SKM-1 treated with dmso at 0.1 percent for 144 hours (cell line): ENCODE data around the gene DRC1.

Experiments used
- DNase-seq: peaks from one replicate; lab custom pipeline; 2025; ENCODE audit not compliant: unreplicated experiment; lab: John Stamatoyannopoulos, UW

The DRC1 gene

GRCh38 chr2:26475832-26476501, 74.2 kb downstream of the DRC1 start:
- DNase-seq: no peak

GRCh38 chr2:26477126-26477910, 75.6 kb downstream of the DRC1 start:
- DNase-seq: no peak

GRCh38 chr2:26477911-26478253, 76.2 kb downstream of the DRC1 start, which contains the start of gene OTOF:
Gene OTOF, minus strand, starts transcription at chr2:26478124.
- DNase-seq: no peak

DNA sequence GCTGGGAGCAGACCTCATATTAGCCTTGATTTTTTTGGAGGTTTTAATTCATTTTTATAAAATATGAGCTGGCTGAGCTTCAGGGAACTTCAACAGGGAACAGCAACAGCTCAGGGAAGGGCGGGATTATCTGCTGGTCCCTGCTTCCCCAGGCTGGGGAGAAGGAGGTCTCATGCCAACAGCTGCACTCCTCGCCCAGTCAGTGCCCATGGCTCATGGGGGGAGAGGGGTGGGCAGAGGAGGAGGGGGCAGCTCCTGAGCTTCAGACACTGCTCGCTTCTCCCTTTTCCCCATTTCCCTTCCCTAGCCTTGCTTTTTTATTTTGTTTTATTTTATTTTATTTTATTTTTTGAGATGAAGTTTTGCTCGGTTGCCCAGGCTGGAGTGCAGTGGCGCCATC, 76.6 kb downstream of the DRC1 start:
- DNase-seq: no peak

DNA sequence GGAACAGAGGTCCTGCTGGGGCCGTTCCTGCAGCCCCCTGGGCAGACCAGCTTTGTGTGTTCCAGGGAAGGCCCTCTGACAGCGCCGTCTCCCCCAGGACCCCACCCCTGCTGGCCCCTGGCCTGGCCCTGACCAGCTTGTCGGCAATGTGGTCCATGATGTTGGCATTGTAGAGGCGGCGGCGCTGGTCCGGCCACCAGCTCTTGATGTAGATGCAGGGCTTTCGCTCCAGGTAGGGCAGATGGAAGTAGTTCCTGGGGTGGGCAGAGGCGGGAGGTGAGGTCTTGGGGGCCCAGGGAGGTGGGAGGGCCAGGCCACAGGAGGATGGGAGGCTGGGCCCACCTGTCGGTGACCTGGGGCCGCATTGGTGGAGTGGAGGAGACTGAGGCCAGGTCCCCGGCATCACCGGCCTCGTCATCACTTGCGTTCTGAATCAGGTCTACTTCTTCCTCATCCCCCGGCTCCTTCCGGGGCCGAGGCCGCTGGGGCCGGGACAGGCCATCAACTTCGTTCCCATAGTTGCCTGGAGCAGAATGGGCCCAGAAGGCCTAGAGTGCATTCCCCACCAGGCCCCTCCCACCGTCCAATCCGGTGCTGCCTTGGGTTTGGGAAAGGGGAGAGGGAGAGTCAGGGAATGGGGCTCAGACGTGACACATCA, 77.5 kb downstream of the DRC1 start:
- DNase-seq: no peak

DNA sequence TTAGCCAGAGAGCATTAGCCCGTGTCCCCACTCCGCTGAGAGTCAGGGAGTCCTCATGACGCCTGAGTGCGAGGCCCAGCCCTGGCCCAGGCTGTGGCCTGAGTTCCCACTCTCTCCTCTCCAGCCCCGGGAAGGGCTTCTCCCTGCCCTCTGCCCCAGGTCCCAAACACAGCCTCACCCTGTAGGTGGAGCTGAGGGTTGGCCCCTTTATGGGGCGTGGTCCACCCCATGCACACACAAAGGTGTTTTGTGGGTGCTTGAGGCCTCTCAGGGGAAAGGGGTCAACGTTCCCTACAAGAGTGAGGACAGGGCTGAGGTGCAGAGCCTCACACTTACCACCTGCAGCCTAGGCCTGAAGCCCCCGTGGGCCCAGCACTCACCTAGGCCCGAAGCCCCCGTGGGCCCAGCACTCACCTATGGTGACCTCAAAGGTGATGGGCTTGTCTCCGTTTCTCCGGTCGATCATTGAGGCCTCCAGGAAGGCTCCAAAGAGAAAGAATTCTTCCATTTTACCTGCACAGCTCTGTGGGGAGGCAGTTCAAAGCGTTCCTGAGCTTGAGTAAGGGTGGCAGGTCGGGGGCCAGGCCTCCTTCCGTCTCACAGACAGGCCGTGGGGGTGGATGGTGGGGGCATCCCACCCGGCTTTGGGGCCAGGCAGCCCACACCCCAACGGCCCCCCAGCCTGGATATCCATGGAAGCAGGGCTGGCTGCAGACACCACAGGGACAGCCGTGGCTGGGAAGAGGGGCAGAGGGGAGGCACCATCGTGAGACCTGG, 78.3 kb downstream of the DRC1 start:
- no peak for DNase-seq

GRCh38 chr2:26480566-26481423, 79.1 kb downstream of the DRC1 start:
- no peak for DNase-seq

DNA sequence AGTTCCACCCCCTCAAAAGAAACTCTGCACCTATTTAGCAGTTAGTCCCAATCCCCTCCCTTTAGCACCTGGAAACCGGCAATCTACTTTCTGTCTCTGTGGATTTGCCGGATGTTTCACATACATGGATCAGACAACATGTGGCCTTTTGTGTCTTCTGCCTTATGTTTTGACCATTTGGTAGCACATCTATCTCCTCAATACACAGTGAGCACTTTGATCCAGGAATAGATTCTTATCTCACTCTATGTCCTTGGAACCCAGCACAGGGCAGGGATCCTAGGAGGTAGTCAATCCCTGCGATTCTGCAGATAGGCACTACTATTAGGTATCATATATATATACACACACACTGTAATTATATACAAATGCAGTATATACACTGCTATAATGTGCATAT, 80.0 kb downstream of the DRC1 start:
- no peak for DNase-seq

DNA sequence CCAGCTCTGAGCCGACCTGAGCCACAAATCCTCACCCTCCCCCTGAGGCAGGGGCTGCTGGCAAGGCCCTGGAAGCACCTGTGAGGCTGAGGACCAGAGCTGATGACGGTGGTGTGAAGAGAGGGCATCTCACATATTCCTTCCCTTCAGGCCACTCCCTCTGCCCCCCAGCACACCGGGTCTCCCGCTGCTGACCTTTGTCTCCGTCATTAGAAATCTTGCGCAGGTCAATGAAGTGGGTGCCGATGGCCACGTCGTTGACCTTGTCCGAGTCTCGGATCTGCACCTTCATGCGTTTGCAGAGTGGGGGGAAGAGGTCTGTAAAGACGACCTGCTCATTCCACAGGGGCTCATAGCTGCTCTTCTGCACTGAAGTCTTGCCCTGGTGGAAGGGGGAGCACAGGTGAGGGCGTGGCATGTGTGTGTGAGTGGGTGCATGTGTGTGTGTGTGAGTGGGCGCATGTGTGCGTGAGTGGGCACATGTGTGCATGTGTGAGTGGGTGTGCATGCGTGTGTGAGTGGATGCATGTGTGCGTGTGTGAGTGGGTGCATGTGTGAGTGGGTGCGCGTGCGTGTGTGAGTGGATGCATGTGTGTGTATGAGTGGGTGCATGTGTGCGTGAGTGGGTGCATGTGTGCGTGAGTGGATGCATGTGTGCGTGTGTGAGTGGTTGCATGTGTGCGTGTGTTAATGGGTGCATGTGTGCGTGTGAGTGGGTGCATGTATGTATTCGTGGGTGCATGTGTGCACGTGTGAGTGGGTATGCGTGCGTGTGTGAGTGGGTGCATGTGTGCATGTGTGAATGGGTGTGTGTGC, 80.7 kb downstream of the DRC1 start:
- no peak for DNase-seq

DNA sequence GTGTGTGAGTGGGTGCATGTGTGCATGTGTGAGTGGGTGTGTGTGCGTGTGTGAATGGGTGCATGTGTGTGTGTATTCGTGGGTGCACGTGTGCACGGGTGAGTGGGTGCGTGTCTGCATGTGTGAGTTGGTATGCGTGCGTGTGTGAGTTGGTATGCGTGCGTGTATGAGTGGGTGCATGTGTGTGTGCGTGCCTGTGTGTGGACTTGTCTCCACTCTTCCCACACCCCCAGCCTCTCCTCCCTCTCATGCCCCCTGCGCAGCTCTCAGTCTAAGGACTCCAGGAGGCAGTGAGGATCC, 81.3 kb downstream of the DRC1 start:
- no peak for DNase-seq

DNA sequence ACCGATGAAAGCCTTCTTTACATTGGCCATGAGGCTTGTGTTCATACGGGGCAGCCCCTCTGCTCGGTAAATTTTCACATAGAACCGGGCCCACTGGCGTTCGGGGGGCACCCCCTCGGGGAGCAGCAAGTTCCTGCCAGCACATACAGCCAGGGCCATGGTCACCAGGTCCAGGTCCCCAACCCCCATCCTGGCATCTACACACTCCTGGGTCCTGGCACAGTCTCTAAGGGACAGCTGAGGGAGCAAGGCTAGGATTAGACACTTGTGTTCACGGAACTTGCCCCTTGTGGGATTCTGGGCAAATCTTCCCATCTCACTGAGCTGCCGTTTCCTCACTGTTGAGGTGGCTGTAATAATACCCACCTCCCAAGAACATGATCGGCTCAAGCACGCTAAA, 81.8 kb downstream of the DRC1 start:
- DNase-seq: no peak

GRCh38 chr2:26483957-26484565, 82.3 kb downstream of the DRC1 start:
- no peak for DNase-seq

- no peak for DNase-seq
These were observed 82.9 kb downstream of the DRC1 start for GRCh38 chr2:26484579-26484978.

GRCh38 chr2:26485099-26485498, 83.4 kb downstream of the DRC1 start:
- no peak for DNase-seq

- no peak for DNase-seq
These were observed 84.2 kb downstream of the DRC1 start for GRCh38 chr2:26485725-26486418.

GRCh38 chr2:26486789-26487188, 85.1 kb downstream of the DRC1 start:
- DNase-seq: no peak

DNA sequence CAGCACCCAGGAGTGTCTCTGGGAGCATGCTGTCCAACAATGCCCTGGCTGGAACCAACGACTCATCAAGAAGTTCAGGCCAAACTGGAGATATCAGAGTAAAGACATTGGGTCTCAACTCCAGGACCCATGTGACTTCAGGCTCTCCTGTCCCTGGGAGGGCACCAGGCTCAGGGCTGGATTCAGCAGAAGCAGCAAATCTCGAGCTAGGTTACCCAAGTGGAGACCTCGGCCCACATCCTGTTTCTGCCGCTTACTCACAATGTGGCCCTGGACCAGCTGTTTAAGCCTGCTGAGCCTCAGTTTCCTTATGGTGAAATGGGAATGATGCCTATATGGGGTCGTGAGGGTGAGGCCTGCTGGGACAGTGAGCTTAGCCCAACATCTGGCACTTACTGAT, 85.5 kb downstream of the DRC1 start:
- DNase-seq: no peak

GRCh38 chr2:26488463-26489212, 86.9 kb downstream of the DRC1 start:
- DNase-seq: no peak
